M059J (cell line): Measurements from ENCODE around the gene LRRC4C. TPM values are rescaled to one million over a fixed set of nuclear protein-coding genes. Genes with fewer than 3 reads are reported as not detected.

Source experiments
- DNase-seq: peaks from one replicate; pipeline ENCODE4 v3.0.0-alpha.2; 2012; ENCODE audit warnings: low read depth
- total RNA-seq: library from RNA; depleted of rRNA; stranded (reverse); fragments of >200 nt; shearing (Covaris generic); gene quantifications from 2 replicates; pipeline ENCODE4 v1.2.3, GENCODE V29; 2014

Gene LRRC4C
- total RNA-seq, 1 experiment from 2014 or later = 0.17 TPM

DNA sequence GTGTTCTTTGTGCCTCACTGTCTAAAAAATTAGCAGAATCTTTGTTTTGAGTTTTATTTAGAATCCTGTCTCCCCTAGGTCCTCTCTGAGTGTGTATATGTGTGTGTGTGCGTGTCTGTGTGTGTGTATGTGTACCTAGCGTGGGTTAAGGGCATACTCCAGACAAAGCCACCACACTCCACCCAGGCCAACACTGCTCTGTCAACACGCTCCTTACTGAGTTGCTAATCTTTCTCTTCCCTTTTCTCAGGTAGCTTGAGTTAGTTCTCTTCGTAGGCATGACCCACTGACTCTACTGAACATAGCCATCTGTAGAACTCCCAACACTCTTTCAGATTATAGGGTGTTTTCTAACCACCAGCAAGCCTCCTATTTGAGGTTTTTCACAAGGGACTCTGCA, 131.1 kb downstream of the LRRC4C start:
- DNase-seq = no peak

DNA sequence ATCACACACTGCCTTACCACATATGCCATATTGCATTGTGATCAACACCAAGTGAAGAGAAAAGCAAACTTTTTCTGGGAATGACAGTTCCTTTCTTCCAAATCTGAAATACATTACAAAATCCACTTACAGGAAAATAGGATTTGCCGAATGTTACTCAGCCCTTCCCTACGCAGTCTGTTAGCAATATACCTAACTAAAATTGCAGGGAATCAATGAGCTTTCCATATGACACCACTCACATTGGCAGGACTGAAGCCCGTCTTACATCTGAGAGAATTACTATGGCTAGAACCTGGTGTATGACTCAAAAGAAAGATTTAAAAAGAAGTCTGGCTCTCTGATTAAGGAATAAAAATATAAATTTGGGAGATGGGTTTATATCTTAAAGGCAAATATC, 136.0 kb downstream of the LRRC4C start:
- no peak for DNase-seq

DNA sequence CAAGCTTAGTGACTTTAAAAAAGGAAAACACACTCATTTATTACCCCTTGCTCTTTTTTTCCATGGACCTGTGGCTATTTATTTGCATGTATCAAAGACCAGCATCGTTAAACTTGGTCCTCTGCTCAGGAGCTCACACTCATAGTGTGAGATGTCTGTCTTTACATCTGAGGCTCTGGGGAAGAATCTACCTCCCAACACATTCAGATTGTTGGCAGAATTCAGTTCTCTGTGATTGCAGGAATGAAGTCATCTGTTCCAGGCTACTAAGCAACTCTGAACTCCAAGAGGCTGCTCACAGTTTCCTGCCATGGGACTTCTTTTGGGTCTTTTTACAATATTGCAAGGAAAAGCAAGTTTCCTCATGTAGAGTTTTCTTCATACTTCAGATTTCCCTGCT, 138.8 kb downstream of the LRRC4C start:
- DNase-seq = no peak

DNA sequence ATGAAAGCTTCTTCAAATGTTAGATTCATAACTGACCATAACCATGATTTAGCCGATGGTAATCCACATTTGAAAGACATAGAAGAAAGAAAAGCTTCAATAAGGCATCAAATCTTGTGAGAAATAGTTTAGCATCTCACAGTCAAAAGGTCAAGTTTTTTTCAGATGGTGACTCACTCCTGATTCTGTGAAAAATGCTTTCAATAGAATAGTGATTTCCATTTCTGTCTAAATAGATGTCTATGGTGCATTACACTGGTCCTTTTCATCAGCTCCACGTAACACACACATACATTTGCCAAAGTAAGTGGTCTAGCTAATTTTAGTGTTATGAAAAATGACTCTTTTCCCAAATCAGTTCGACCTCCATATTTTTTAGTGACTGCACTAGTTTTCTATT, 139.2 kb downstream of the LRRC4C start:
- no peak for DNase-seq

DNA sequence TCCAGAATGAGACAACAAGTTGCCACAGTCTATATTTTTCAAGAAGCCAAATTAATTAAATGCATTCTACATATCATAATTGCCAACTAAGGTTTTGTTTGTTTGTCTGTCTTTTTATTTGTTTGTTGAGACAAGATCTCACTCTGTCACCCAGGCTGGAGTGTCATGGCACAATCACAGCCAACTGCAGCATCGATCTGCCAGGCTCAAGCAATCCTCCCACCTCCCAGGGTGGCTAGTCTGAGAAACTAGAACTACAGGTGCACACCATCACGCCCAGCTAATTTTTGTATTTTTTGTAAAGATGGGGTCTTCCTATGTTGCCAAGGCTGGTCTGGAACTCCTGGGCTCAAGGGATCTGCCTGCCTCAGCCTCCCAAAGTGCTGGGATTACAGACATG, 140.0 kb downstream of the LRRC4C start:
- DNase-seq = no peak

DNA sequence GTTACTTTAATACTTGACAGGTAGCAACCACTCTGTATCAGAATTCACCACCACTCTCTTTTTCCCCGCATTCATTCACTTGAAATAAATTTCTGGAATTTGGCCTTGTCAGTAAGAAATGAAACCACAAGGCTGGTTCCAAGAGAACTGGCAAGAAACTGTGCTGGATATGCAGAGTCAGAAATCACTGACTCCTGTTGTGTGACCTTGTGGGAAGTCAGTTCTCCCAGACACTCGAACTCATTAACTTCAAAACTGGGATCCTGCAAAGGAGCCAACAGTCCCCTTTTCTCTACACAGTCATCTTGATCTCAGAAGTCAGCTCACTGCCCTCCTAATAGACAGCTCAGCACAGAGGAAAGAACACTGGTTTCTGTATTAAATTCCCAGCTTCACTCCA, 142.7 kb downstream of the LRRC4C start:
- DNase-seq = peak; percentile 34

DNA sequence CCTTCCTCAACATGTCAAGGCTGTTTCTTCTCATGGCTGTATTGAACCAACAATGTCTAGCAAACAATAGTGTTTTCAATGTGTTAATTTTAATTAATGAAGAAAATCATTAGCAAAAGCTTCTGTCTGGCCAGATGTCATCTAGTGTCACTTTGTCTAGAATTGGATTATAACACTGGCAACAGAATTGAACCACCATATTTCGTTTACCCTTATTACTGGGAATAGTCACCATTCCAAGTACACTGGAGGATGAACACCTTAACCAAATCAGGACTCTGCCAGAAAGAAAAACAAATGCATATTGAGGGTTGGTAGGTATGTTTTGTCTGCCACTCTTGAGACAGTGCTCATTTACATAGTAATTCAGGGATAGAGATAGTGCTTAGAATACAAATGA, 146.2 kb downstream of the LRRC4C start:
- no peak for DNase-seq

DNA sequence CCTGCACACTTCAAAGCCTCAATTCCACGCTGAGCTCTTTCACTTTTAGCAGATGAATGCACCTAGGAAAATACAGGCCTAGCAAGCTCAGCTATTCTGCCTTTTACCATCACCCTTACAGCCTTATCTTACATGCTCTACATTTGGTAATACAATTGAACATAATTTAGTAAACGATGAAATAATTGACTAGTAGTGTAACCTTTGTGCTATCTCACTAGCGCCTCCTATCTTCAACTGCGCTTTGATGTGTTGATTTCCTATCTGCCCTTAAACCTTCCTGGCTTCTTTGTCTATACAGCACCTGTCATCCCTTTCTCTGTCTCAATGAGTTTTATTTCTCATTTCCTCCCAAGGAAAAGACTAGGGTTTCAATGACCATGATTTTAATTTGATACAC, 149.7 kb downstream of the LRRC4C start:
- no peak for DNase-seq

DNA sequence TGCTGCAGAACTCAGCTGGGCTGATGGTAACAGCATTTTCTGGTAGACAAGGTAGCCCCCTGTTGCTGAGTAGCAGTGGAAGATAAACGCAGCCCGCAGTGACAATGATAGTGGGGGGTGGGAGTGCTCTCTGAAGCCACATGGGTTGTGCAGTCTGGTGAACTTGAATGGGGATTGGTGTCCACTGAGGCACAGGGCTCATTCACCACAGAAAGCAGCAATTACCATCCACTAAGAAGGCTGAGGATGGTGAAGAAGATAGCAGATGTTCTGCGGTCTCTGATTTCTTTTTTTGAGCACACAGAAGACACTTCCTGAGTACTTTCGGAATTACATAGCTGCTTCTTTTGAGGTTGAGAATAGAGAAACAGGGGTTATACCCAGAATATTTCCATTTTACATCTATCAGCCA, 150.3 kb downstream of the LRRC4C start:
- DNase-seq = no peak

DNA sequence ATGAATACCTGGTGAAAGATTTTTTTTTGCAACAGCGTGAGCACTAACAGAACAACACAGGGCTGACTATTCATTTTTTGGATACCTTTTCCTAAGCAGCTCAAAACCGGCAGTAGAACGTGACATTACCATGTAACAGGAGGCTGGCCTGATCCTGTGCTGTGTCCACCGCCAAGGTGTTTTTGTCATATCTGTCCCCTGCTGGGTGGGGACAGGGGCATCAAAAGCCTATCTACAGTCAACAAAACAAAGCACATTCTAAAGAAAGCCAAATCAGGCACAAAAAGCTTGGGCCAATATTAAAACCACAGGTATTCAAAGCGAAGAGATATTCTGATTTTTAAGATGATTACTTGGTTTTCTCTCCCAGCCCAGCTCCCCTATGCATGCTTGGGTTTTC, 151.2 kb downstream of the LRRC4C start:
- DNase-seq = no peak

DNA sequence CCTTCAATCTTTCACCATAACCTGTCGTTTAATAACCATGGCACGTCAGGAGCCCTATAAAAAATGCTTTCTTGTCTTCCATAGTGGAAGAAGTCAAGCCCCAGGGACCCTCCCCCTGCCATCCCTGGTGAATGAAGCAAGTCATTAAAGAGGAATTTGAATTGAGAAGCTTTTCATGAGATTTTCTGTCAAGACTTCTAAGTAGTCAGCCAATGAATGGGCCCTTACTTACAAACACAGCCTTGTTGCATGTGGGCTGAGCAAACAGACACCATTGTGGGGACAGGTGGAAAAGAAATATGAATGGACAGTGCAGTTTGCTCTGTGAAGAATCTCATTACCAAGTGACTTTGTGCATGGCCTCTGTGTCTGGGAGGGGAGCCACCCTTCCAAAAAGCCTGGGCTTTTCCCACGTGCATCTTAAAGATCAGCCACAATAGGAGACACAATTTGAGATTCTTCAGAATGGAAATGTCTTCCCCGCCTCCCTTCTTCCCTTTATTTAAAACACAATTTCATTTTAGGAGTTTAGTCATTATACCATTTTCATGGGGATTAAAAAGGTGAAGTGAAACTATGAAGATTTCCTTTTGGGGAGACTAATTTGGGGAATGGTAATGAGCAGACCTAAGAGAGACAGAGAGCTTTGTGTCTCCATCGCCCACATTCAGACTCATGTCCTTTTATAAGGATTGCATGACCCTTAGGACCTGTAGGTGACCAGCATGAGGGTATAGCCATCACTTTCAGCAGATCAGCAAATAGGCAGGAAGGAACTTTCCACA, 152.0 kb downstream of the LRRC4C start:
- no peak for DNase-seq

DNA sequence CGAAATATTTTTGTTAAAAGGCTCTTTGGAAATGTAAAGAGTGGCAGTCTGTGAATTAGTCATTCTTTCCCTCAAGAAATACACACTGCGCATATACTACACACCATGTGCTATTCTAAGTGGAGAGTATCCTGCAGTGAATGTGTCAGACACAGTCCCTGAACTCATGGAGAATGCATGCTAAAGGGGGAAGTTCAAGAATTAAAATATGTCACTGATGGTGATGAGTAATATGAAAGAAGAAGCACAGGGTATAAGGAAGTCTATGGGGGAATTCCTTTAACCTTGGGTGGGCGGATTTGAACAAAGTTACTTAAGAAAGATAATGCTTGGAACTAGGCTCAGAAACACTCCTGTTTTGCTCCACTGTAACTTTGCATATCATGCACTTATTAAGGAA, 153.0 kb downstream of the LRRC4C start:
- no peak for DNase-seq

DNA sequence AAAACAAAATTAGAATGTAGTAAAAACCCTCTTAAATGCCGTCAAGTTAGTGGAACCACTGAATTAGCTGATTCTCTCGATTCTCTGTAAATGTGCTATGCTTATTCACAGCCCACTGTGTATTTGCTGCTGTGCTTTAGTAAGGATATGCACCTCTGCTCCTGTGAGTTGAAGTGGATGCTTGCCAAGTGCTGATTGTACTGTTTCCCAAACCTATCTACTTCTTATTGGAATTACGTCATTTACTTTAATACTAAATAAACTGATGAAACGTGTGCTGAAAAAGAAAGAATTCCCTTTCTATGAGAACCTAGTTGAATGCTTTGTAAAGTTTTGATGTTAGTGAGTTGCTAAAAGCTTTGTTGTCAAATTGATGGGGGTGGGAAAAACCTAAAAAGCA, 158.4 kb downstream of the LRRC4C start:
- peak; percentile 15 for DNase-seq

DNA sequence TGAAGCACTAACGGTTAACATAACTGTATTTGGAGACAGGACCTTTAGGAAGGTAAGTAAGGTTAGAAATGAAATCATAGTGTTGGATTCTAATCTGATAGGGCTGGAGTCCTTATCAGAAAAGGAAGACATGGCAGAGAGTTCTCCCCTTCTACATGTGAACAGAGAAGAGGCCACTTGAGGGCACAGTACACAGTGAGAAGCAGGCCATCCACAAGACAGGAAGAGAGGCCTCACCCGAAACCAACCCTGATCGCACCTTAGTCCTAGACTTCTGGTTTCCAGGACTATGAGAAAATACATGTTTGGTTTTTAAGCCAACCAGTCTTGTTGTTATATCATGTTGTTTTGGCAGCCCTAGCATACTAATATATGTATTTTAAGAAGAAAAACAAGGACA, 170.0 kb downstream of the LRRC4C start:
- DNase-seq = no peak

DNA sequence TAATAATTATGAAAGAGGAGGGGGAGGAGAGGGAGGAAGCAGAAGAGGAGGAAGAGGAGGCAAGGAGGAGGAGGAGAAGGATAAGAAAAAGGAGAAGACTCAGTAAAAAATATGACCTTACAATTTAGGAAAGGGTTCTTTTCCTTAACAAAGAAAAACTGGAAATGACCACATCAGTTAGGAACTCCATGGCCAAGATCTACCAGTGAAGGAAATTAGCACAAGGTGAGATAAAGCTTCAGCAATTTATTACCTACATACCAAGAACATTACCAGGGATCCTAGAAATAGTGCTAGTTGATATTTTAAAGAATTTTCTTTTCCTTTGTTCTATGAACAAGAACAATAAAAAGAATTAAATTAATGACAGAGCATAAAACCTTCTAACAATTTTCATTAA, 172.7 kb downstream of the LRRC4C start:
- DNase-seq = no peak

DNA sequence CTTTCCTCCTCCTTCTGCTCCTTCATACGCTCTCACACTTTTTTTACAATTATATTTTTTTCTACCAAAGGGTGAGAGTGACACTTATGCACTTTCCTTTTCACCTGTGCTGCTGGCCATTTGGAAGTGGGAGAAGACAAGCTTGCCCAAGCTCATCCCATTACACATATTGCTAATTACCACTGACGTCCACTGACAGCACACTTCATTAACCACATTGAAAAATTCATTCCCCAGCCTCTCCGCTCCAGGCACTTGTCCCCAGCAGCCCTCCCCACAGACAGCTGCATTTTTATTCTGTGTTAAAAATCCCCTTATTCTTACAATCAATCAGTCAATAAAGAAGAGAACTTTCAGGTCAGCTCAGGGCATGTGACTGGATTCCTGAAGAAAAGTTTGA, 175.1 kb downstream of the LRRC4C start:
- DNase-seq = no peak

DNA sequence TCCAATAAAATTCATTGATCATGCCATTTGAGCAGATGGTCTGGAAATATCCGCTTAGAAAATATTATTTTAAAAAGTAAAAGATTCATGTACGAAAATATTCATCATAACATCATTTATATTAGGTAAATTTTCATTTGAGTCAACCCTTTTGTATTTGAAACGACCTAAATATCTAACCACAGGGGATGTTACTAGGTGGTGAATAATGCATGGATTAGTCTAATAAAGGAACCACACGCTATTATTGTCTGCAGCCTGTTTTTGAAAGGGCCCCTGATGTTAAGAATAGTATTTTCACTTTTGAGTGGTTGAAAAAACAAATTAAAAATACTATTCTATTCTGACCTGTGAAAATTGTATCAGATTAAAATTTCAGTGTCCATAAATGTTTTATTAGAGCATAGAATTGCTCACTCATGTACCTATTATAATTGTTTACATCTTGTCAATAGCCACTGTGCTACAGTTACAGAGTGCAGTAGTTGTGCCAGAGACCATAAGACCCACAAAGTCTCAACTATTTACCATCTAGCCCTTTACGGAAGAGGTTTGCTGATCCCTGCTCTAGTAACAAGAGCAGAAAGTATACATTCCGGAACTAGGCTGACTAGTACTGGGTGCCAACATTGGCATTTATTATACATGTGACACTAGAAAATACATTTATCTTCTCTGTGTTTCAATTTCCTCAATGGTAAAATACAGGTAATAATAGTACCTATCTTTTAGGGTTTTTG, 176.1 kb downstream of the LRRC4C start:
- DNase-seq = no peak

DNA sequence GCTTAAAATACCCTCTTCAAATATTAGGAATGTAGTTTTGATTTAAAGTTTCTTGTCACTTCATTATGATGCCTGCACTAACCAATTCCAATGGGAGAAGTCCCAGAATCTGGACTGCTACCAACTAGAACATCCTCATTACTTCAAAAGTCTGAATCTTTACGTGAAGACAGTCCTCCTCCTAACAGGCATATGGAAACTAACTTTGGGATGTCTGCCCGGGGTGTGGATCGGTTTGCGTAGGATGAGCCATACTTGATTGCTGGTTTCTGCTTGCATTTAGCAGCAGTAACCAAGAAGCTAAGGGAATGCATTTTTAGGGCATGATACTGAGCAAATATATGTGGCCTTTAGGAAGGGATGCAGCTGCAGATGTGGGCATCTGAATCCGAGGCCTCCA, 177.1 kb downstream of the LRRC4C start:
- DNase-seq = no peak

DNA sequence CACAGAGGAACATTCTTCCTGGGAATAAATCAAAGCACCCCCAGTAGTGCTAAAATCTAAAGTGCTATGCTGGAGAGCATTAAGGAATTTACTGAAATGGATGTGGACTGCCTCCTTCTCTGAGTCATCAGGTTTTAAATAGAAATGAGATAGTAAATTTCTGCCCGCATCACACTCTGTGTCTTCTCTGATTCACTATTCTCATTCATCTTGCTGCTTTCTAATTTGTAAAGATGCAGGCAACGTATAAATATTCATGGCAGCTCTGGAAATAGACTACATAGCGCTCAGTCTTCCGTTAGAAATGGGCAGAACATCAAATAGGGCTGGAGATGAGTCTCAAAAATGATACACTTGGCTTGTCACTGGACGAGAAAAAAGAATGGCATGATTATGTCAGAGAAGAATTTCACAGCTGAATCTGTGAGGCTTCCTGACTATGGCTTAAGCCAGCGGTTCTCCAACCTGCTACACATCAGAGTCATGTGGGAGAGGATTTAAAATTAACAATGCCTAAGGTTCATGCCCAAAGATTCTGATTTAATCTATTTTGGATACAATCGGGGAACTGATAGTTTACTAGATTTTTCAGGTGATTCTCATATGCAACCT, 178.2 kb downstream of the LRRC4C start:
- peak; percentile 31 for DNase-seq

DNA sequence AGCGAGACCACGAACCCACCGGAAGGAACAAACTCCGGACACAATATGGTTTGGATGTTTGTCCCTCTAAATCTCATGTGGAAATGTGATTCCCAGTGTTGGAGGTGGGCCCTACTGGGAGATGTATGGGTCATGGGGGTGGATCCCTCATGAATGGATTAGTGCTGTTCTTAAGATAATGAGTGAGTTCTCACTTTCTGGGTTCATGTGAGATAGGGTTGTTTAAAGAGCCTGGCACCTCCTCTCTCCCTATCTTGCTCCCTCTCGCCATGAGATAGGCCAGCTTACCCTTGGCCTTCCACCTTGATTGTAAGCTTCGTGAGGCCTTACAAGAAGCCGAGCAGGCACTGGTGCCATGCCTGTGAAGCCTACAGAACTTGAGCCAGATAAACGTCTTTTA, 184.6 kb downstream of the LRRC4C start:
- no peak for DNase-seq

DNA sequence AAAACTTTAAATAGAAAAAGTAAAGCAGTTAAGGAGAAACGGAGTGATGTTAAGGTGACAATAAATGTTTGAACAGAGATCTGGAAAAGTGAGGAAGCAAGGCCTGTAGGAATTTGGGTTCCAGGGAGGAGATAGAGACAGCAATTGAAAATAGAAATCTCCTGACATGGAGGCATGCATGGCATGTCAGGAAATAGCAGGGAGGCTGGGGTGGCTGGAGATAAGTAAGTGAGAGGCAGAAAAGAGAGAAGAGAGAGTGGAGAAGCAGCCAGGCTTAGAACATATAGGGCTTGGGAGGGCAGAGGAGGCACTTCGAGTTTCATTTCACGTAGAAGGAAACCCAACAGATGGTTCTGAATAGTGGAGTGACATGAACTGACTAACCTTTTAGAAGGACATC, 185.5 kb downstream of the LRRC4C start:
- no peak for DNase-seq

DNA sequence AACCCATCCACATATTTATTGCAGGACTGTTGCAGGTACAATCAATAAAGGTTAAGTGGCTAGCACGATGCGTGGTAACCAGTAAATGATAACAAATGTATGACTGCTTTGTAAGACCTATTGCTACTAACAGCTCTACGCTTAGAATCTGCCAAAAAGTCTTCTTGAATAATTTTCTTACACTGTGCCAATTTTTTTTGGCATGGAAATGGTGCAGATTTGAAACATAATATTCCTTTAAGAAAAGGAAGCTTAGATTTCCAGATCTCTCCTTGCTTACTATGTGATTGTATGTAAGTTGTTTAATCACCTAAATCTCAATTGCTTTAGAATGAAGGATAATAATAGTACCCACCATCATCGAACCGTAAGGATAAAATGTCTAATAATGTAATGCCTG, 192.0 kb downstream of the LRRC4C start:
- DNase-seq = no peak

DNA sequence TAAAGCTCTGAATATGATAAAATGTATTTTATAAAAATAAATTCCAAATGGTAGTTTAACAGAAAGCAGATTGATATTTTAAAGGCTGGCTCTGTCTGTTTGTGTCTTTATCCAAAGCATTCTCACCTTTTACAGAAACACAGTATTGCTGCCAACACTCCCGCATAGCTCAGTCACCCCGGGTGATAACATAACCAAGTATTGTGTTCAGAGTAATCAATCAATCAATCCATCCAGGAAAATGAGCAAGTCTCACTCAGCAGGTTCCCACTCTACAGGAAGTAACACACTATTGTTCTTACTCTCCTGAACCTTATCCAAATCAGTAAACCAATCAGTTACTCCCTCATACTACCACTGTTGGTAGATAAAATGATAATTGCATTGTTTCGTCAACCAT, 203.4 kb downstream of the LRRC4C start:
- DNase-seq = no peak
